HG03025 (cell line): ENCODE measurements around the gene HOXC12.

Experiments used
- ATAC-seq: cut with Tn5 transposase; IDR thresholded peaks from one replicate; pipeline ENCODE4 v1.9.1; 2021; ENCODE audit warnings: mild to moderate bottlenecking, moderate library complexity; ENCODE audit not compliant: unreplicated experiment, low FRiP score

The HOXC12 gene

GRCh38 chr12:53995002-53995377, 40.3 kb downstream of the HOXC12 start:
- ATAC-seq: no peak

- ATAC-seq: no peak
Observed at GRCh38 chr12:53995378-53996239, 40.9 kb downstream of the HOXC12 start.

GRCh38 chr12:53996240-53997203, 41.8 kb downstream of the HOXC12 start:
- ATAC-seq: no peak

- ATAC-seq: no peak
Observed at GRCh38 chr12:53997204-53998109, 42.8 kb downstream of the HOXC12 start.

- no peak for ATAC-seq
Observed at GRCh38 chr12:53998110-53998899, 43.6 kb downstream of the HOXC12 start.

- ATAC-seq: no peak
Observed at GRCh38 chr12:53998900-53999236, 44.2 kb downstream of the HOXC12 start.

- no peak for ATAC-seq
Observed at GRCh38 chr12:53999559-54000115, 44.9 kb downstream of the HOXC12 start.

GRCh38 chr12:54000116-54001114, 45.7 kb downstream of the HOXC12 start, which contains the start of gene HOXC9:
TSS of gene HOXC9 (plus strand) at chr12:54000161. CDS start at chr12:54000189, 28 bp downstream.
- ATAC-seq: no peak

- no peak for ATAC-seq
Observed at GRCh38 chr12:54001283-54002187, 46.8 kb downstream of the HOXC12 start.

GRCh38 chr12:54002278-54002914, 47.7 kb downstream of the HOXC12 start:
- ATAC-seq: no peak

- no peak for ATAC-seq
Observed at GRCh38 chr12:54002915-54003389, 48.2 kb downstream of the HOXC12 start.

GRCh38 chr12:54003625-54004024, 48.9 kb downstream of the HOXC12 start:
- ATAC-seq: no peak

- ATAC-seq: no peak
Observed at GRCh38 chr12:54004063-54004840, 49.5 kb downstream of the HOXC12 start.

GRCh38 chr12:54004841-54005530, 50.3 kb downstream of the HOXC12 start:
- ATAC-seq: no peak

GRCh38 chr12:54005531-54005852, 50.8 kb downstream of the HOXC12 start:
- no peak for ATAC-seq
